Transverse colon (tissue), 4 donors: ENCODE results near the gene GSTCD. TPM values are rescaled to one million over a fixed set of nuclear protein-coding genes. Genes with fewer than 3 reads are reported as not detected.

Experiments
- DNase-seq: peaks from one replicate; pipeline ENCODE4 v3.0.0-alpha.2; 2019
- H3K27ac ChIP-seq, 4 donors: fragments of 200-600 bp; sonication (generic); 2 replicates each; pipeline ENCODE4 v1.5.1; 2016 to 2018; ENCODE audit warnings: inconsistent platforms in 4 of 4
- H3K27me3 ChIP-seq: fragments of 200-600 bp; sonication (generic); 2 replicates; pipeline ENCODE4 v1.5.1; 2017; ENCODE audit warnings: inconsistent platforms
- H3K36me3 ChIP-seq, 4 donors: fragments of 200-600 bp; sonication (generic); 2 replicates each; pipeline ENCODE4 v1.5.1; 2017 to 2019; ENCODE audit warnings: inconsistent platforms in 4 of 4
- H3K4me1 ChIP-seq, 4 donors: fragments of 200-600 bp; sonication (generic); 2 replicates each; pipeline ENCODE4 v1.5.1; 2017 to 2020; ENCODE audit warnings: inconsistent platforms in 4 of 4
- H3K4me3 ChIP-seq, 4 donors: fragments of 200-600 bp; sonication (generic); 1 replicate in 1 of 4; 2 replicates in 3 of 4; pipeline versions ENCODE4 v1.5.1 to v1.6.1; 2017 to 2019; ENCODE audit warnings: inconsistent platforms in 4 of 4
- H3K9me3 ChIP-seq, 2 donors: fragments of 200-600 bp; sonication (generic); 2 replicates each; pipeline ENCODE4 v1.5.1; 2017 to 2019; ENCODE audit warnings: inconsistent platforms in 2 of 2
- EP300 ChIP-seq: sonication (generic); formaldehyde crosslinking; IDR thresholded peaks from one replicate; pipeline ENCODE4 v1.6.1; 2017; ENCODE audit warnings: antibody characterized with exemption, low read depth
- POLR2A ChIP-seq: fragments of 450-650 bp; IDR thresholded peaks from one replicate; pipeline ENCODE4 v1.6.1; 2016; ENCODE audit warnings: antibody characterized with exemption, mild to moderate bottlenecking, moderate library complexity
- POLR2AphosphoS5 ChIP-seq, 3 donors: sonication (generic); formaldehyde crosslinking; IDR thresholded peaks; one replicate each; pipeline ENCODE4 v1.6.1; 2016; ENCODE audit warnings: antibody characterized with exemption in 3 of 3
- WGBS, 2 donors: methylation state at CpG; one replicate each; pipeline ENCODE4 v1.1.5; 2018; ENCODE audit warnings: low coverage in 1 of 2; 5-methylcytosine and 5-hydroxymethylcytosine counted together
- in situ Hi-C, 4 donors: fragments of 200-750 bp; cut with MboI; loops; one replicate each; pipeline versions ENCODE4 v1.15.0 to v1.15.1; 2017; ENCODE audit warnings: low sequenced_read_pairs in 3 of 4, low pct_ligation_motif_present in 1 of 4, low pct_unique_long_range_greater_than_20kb in 1 of 4
- intact Hi-C: fragments of 100-400 bp; cut with DNase I; formaldehyde crosslinking; loops from one replicate; pipeline ENCODE4 v1.15.1; 2023; ENCODE audit warnings: low total_unique reads
- total RNA-seq, 4 donors: library from RNA; depleted of rRNA; stranded (reverse); fragments of >200 nt; gene quantifications; one replicate each; pipeline ENCODE4 v1.1.0, GENCODE V29; 2016
- TF ChIP-seq, protein P1 (sequence below), 5 experiments: fragments of 200-600 bp in 3 of 5; fragments of 450-650 bp in 2 of 5; sonication (generic) in 3 of 5; IDR thresholded peaks; 1 replicate in 2 of 5; 2 replicates in 3 of 5; pipeline ENCODE4 v1.5.1; 2016 to 2017; ENCODE audit warnings: antibody characterized with exemption in 5 of 5, inconsistent platforms in 3 of 5, mild to moderate bottlenecking in 2 of 5, moderate library complexity in 1 of 5

Gene GSTCD
- total RNA-seq, 4 donors from 2014 or later, result 0.40 to 11.1 (median 8.4) TPM

DNA sequence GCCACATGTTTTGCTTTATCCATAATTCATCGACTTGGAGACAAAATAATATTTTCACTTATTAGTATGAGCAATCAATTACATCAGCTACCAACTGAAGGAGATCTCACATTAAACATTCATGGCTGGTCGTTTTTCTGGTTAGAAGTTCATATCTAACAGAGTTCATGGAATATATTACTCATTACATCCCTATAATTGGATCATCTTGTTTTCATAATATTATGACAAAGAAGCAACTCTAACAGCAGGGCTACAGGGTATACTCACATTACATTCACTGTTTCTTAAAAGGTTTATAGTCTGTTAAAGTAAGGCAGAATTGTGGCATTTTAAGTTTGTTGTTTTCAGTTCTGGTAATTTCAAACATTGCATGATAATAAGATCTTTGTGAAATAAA, 33.0 kb downstream of the GSTCD start:
- no peaks in the 10 kb centered on the region for H3K4me1 ChIP-seq
- in situ Hi-C loops (no loop called here), intact Hi-C loops (no loop called here)
- DNase-seq, result no peak
- WGBS, 2 donors, result 66 to 71% methylated on average over 2 of the region's 2 CpGs
- H3K27ac ChIP-seq, result no peak overlapping the region
- TF ChIP-seq, protein P1, sequence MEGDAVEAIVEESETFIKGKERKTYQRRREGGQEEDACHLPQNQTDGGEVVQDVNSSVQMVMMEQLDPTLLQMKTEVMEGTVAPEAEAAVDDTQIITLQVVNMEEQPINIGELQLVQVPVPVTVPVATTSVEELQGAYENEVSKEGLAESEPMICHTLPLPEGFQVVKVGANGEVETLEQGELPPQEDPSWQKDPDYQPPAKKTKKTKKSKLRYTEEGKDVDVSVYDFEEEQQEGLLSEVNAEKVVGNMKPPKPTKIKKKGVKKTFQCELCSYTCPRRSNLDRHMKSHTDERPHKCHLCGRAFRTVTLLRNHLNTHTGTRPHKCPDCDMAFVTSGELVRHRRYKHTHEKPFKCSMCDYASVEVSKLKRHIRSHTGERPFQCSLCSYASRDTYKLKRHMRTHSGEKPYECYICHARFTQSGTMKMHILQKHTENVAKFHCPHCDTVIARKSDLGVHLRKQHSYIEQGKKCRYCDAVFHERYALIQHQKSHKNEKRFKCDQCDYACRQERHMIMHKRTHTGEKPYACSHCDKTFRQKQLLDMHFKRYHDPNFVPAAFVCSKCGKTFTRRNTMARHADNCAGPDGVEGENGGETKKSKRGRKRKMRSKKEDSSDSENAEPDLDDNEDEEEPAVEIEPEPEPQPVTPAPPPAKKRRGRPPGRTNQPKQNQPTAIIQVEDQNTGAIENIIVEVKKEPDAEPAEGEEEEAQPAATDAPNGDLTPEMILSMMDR (IDR thresholded peaks at IDR 0.05), result no peak
- no peak for TF ChIP-seq POLR2A
- no peak for TF ChIP-seq EP300
- TF ChIP-seq POLR2AphosphoS5 (IDR thresholded peaks at IDR 0.05), result no peak
- H3K9me3 ChIP-seq, result peaks cover 13 to 18% of the 10 kb centered on the region in 2 donors
- no peaks in the 10 kb centered on the region for H3K27me3 ChIP-seq
- H3K36me3 ChIP-seq, result peaks cover 0 to 4% (median under 1%) of the 10 kb centered on the region in 4 donors
- no peak overlapping the region for H3K4me3 ChIP-seq

DNA sequence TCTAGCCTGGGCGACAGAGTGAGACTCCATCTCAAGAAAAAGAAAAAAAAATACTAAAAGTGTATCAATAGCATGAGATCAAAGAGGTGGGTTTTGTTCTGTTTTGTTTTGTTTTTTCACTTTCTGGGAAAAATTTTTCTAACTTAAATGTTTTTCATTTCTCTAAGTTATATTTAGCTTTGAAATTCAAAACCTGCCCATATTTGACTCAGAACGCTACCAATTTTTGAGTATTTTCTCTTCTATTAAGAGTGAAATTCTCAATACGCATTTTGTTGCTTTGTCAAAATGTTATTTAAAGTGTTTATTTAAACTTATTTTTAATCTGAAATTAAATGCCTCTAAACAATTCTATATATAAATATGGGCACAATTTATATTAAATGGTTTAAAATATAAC, 39.6 kb downstream of the GSTCD start:
- H3K27me3 ChIP-seq, result no peaks in the 10 kb centered on the region
- in situ Hi-C loops, result no loop called here
- intact Hi-C loops, result no loop called here
- H3K27ac ChIP-seq, result no peak overlapping the region
- DNase-seq, result no peak
- no peaks in the 10 kb centered on the region for H3K4me1 ChIP-seq
- WGBS, 2 donors, result 90 to 98% methylated on average over 3 of the region's 3 CpGs
- TF ChIP-seq POLR2AphosphoS5 (IDR thresholded peaks at IDR 0.05) (no peak), POLR2A (no peak), EP300 (no peak)
- TF ChIP-seq, protein P1 (IDR thresholded peaks at IDR 0.05), result no peak
- H3K4me3 ChIP-seq, result no peak overlapping the region
- no peaks in the 10 kb centered on the region for H3K36me3 ChIP-seq
- H3K9me3 ChIP-seq, result no peaks in the 10 kb centered on the region

DNA sequence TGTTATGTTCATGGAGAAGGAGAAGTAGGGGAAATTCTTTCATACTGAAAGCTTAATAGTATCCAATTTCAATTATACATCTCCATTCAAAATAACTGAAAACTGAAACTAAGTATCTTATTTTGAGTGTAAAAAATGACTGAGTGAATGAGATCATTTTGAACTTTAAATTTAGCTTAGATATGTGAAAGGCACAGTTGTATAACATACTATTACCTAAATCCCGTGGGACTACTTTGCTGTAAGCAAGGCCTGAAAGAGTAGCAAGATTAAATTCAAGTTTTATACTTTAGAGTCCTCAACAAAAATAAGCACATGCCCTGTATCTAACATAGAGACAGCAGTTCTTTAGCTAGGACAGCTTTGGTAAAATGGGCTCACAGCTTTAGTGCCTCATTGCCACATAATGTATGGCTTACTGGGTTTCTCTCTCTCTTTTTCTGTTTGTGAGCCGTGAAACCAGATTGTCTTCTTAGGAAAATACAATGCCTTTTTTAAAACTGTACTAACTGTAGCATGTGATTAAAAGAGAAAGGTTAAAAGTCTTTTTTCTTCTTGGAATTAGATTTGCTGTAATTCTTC, 43.2 kb downstream of the GSTCD start:
- intact Hi-C loops, result no loop called here
- in situ Hi-C loops, result no loop called here
- Histone ChIP-seq H3K27me3 (no peaks in the 10 kb centered on the region), H3K36me3 (no peaks in the 10 kb centered on the region), H3K9me3 (no peaks in the 10 kb centered on the region), H3K4me1 (no peaks in the 10 kb centered on the region), H3K27ac (no peak overlapping the region), H3K4me3 (no peak overlapping the region)
- no peak for TF ChIP-seq EP300
- no peak for TF ChIP-seq POLR2AphosphoS5 (IDR thresholded peaks at IDR 0.05)
- no peak for TF ChIP-seq POLR2A
- TF ChIP-seq, protein P1 (IDR thresholded peaks at IDR 0.05), result no peak
- 39 to 44% methylated on average over 2 of the region's 2 CpGs for WGBS, 2 donors
- no peak for DNase-seq

DNA sequence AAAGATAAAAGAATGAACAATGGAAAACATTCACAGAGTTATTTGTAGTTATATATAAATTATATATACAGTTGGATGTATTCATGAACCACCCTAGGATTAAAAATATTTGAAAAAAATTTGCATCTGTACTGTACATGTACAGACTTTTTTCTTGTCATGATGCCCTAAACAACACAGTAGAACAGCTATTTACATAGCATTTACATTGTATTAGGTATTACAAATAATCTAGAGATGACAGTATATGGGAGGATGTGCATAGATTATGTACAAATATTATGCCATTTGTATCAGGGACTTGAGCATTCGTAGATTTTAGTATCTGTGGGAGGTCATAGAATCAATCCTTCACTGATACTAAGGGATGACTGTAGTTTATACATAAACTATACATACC, 44.8 kb downstream of the GSTCD start:
- WGBS, 2 donors, result 100% methylated on average over 1 of the region's 1 CpG
- intact Hi-C loops, result no loop called here

More for the DNA sequence above, 44.8 kb downstream of the GSTCD start:
- Histone ChIP-seq H3K4me1 (no peaks in the 10 kb centered on the region), H3K9me3 (no peaks in the 10 kb centered on the region), H3K27ac (no peak overlapping the region), H3K36me3 (no peaks in the 10 kb centered on the region), H3K4me3 (no peak overlapping the region), H3K27me3 (no peaks in the 10 kb centered on the region)
- TF ChIP-seq POLR2AphosphoS5 (IDR thresholded peaks at IDR 0.05) (no peak), EP300 (no peak), POLR2A (no peak)
- TF ChIP-seq, protein P1 (IDR thresholded peaks at IDR 0.05), result no peak
- in situ Hi-C loops, result no loop called here
- no peak for DNase-seq
